ENCODE results near the gene PPM1L.
"Not testable (repeated sequence)": the region's sequence is repeated elsewhere in the genome, so short reads cannot be mapped to it uniquely, and the experiment has no call there.

PPM1L gene

DNA sequence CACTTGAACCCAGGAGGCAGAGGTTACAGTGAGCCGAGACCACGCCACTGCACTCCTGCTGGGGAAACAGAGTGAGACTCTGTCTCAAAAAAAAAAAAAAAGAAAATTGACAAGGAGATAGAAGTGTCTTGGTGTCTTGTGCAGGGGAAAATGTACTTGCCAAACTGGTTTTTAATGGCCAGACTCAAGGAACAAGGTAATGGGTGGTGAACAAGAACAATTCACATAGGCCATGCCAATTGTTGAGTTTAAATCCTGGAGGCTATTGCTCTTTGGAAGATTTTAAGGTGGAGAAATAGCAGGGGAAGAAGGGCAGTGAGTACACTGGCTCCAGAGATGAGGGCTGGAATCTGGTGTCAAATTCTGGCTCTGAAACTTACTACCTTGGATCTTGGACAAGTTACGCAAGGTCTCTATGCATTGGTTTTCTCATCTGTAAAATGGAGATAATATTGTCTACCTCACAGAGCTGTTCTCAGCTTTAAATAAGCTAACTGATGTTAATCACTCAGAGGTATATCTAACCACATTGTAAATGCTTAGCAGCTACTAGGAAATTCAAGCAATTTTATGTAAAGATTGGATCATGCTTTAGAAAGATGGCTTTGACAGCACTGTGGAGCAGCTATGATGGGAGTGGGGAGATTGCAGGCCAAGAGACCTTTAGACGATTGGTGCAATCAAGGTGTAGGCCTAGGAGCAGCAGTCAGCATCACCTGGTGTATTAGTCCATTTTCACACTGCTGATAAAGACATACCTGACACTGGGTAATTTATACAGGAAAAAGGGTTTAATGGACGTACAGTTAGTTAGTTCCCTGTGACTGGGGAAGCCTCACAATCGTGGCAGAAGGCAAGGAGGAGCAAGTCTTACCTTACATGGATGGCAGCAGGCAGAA, 270.8 kb downstream of the PPM1L start:
- TF ChIP-seq, protein P1, sequence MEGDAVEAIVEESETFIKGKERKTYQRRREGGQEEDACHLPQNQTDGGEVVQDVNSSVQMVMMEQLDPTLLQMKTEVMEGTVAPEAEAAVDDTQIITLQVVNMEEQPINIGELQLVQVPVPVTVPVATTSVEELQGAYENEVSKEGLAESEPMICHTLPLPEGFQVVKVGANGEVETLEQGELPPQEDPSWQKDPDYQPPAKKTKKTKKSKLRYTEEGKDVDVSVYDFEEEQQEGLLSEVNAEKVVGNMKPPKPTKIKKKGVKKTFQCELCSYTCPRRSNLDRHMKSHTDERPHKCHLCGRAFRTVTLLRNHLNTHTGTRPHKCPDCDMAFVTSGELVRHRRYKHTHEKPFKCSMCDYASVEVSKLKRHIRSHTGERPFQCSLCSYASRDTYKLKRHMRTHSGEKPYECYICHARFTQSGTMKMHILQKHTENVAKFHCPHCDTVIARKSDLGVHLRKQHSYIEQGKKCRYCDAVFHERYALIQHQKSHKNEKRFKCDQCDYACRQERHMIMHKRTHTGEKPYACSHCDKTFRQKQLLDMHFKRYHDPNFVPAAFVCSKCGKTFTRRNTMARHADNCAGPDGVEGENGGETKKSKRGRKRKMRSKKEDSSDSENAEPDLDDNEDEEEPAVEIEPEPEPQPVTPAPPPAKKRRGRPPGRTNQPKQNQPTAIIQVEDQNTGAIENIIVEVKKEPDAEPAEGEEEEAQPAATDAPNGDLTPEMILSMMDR (IDR thresholded peaks at IDR 0.05; ENCODE audit: insufficient read depth, missing control alignments): no peak
- DNase-seq (ENCODE audit: insufficient read length, low spot score) (no peak), FAIRE-seq (no peak)

DNA sequence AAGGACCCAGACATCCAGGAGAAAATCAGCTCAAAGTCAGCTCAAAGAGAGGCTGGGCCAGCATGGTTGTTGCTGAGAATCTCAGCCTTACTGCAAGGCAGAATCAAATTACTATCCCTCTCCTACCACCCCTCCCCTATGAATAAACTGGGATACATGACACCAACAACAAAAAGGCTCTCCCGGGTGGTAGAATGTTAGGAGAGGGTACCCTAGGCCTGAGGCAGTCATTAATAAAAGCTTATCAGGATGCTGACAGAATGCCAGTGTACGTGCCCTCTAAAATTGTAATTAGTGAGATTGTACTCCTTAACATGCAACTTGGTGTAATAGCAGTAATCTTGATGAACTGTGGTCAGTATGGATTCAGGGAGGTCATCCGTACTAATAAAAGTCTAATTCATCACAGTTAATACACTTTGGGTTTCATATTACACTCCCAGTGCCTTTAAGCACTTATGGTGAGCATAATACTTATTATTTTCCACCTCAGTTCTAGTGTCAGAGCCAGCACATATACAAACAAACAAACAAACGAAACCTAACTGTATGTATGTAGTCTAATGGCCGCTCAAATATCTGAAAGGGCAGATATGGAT, 272.6 kb downstream of the PPM1L start:
- FAIRE-seq (no peak), DNase-seq (ENCODE audit: insufficient read length, low spot score) (no peak)

DNA sequence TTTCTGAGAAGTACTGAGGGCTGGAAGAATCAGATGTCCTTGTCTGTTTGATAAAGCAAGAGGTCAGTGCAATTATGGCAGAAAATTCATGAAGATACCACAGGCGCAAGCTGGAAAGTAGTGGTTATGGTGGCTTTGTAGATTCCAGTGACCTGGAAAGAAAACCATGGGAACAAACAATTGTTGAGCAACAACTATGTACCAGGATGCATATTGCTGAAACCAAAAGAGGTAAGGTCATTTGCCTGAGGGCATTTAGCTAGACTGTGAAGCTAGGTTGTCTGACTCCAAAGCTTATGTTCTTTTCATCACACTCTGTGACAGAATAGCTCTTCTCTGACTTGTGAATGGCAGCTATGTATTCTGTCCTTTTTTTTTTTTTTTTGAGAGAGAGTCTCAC, 275.1 kb downstream of the PPM1L start:
- DNase-seq (ENCODE audit: insufficient read length, low spot score) (no peak), FAIRE-seq (no peak)
- TF ChIP-seq, protein P1 (IDR thresholded peaks at IDR 0.05; ENCODE audit: insufficient read depth, missing control alignments): no peak

More for the DNA sequence above, 272.6 kb downstream of the PPM1L start:
- TF ChIP-seq, protein P1 (IDR thresholded peaks at IDR 0.05; ENCODE audit: insufficient read depth, missing control alignments): no peak

DNA sequence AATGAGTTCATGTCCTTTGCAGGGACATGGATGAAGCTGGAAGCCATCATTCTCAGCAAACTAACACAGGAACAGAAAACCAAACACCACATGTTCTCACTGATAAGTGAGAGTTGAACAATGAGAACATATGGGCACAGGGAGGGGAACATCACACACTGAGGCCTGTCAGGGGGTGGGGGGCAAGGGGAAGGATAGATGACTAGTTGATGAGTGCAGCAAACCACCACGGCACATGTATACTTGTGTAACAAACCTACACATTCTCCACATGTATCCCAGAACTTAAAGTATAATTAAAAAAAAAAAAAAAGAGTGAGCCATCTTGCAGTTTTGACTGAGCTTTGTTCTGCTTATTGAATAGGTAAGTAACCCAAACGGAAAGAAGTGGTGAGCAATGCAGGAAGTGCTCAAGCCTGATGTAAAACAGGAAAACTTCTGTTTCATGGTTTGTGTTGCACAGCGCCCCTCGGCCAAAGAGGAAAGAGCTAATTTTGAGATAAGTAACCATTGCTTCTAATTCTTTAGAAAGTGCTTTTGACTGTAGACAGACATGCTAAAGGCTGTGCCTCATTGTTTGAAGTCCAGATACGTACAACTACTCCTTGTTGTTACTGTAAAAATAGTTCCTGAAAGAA, 279.0 kb downstream of the PPM1L start:
- FAIRE-seq; DNase-seq (ENCODE audit: insufficient read length, low spot score): not testable (repeated sequence)

DNA sequence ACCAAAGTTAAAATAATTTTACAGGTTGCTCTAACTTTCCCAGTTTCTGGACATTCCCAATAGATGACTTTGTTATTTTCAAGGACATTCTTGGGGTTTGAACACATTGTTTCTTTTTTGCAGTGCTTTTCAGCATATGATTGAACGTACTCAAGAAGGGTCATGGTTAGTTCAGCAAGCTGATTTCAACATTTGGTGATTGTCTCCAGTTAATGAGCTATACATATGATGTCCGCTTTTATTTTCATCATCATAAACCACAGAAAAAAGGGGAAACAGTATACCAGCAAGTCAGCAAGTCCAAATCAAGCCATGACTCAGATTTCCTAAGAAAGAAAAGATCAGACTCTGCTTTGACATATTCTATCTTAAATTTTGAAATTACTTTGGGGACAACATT, 279.7 kb downstream of the PPM1L start:
- FAIRE-seq (no peak), DNase-seq (ENCODE audit: insufficient read length, low spot score) (no peak)
- TF ChIP-seq, protein P1 (IDR thresholded peaks at IDR 0.05; ENCODE audit: insufficient read depth, missing control alignments): no peak

DNA sequence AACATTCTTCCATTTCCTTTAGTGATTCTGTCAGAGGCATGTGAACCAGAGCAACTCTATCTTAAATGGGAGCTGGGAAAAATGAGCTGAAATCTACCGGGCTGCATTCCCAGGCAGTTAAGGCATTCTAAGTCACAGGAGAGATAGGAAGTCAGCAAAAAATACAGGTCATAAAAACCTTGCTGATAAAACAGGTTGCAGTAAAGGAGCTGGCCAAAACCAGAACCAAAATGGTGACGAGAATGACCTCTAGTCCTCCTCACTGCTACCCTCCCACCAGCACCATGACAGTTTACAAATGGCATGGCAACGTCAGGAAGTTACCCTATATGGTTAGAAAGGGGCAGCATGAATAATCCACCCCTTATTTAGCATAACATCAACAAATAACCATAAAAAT, 282.7 kb downstream of the PPM1L start:
- FAIRE-seq (no peak), DNase-seq (ENCODE audit: insufficient read length, low spot score) (no peak)
- TF ChIP-seq, protein P1 (IDR thresholded peaks at IDR 0.05; ENCODE audit: insufficient read depth, missing control alignments): no peak

DNA sequence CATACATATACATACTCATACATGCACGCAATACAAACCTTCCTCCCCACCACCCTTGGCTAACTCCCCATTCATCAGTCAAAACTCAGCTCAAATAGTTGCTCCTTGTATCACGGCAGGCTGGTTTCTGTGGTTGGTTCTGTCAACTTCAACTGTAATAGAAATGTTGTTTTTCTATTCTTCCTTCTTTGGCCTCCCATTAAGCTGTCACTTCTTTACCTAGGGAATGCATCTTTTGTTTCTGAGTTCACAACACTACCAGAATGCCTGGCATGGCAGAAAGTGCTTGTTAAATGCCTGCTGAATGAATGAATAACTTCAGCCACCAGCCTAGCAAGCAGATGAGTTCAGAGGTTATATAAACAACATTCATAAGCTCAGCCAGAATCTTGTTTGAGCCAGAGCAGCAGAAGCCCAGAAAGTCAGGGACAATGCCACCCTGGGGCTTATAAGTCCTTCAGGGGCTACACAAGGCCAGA, 286.0 kb downstream of the PPM1L start:
- TF ChIP-seq, protein P1 (IDR thresholded peaks at IDR 0.05; ENCODE audit: insufficient read depth, missing control alignments): no peak
- DNase-seq (ENCODE audit: insufficient read length, low spot score) (no peak), FAIRE-seq (no peak)
